Measurements from ENCODE around the gene PEX13. TPM values are rescaled to one million over a fixed set of nuclear protein-coding genes. Genes with fewer than 3 reads are reported as not detected.
"Not testable (repeated sequence)": the region's sequence is repeated elsewhere in the genome, so short reads cannot be mapped to it uniquely, and the experiment has no call there.

PEX13 gene
- total and polyA plus RNA-seq, 2 donors (not counting 3 experiments of a cell fraction or from before 2014, with no cell fraction given) = 18.0 to 21.0 TPM

DNA sequence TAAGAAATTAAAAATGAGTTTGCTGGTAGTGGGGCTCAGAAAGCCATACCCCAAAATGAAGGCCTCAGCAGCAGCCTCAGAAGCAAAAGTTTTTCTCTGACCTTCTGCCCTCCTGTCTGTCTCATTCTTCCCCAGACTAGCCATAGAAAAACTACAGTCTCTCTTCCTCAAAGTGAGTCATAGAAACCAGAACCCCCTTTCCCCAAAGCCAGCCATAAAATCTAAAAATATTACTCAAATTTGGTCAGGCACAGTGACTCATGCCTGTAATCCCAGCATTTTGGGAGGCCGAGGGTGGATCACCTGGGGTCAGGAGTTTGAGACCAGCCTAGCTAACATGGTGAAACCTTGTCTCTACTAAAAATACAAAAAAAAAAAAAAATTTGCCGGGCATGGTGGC, 5.2 kb upstream of the PEX13 start:
- dilution Hi-C loops (cut with MboI; ENCODE audit: extremely low pct_ligation_motif_present, low sequenced_read_pairs); H3K4me3 ChIP-seq (replicated peaks in 1 of 3; ENCODE audit: insufficient read depth in 1 of 3, low read depth in 1 of 3, low read length in 3 of 3); H3K79me2 ChIP-seq (ENCODE audit: control insufficient read depth, insufficient read depth, low read length); H2AFZ ChIP-seq (ENCODE audit: low read depth, low read length); H3K27me3 ChIP-seq (ENCODE audit: control insufficient read depth in 2 of 2, insufficient read depth in 2 of 2, low read length in 2 of 2); FAIRE-seq; H4K20me1 ChIP-seq (replicated peaks; ENCODE audit: control insufficient read depth, extremely low read depth, insufficient read depth, low read length); POLR2A ChIA-PET; H3K9me1 ChIP-seq (replicated peaks; ENCODE audit: control insufficient read depth, extremely low read depth, insufficient read depth, low read length); H3K4me2 ChIP-seq (ENCODE audit: insufficient read depth, low read length); intact Hi-C loops (cut with micrococcal nuclease); H3K36me3 ChIP-seq (ENCODE audit: control insufficient read depth in 2 of 2, extremely low read depth in 1 of 2, insufficient read depth in 2 of 2, low read length in 2 of 2); H3K9me3 ChIP-seq (replicated peaks; ENCODE audit: control insufficient read depth, insufficient read depth, low read length); BruUV-seq (replicated peaks): not testable (repeated sequence)
- peak; percentile 52 for DNase-seq (ENCODE audit: low read depth, low spot score)
- H3K27ac ChIP-seq (ENCODE audit: insufficient read depth, low read depth, low read length) = peak overlapping the region; percentile 6
- TF ChIP-seq FOS (IDR thresholded peaks at IDR 0.05; ENCODE audit: borderline replicate concordance, insufficient read depth, low read length) = peak; percentile 60
- TF ChIP-seq JUN (IDR thresholded peaks at IDR 0.05; ENCODE audit: borderline replicate concordance, insufficient read depth, insufficient read length, low read depth) = peak; percentile 12
- H3K9ac ChIP-seq (replicated peaks; ENCODE audit: extremely low read depth, insufficient read depth, low read length) = peak overlapping the region; percentile 7
- CTCF ChIA-PET = interaction anchor here (2.3 kb wide), 1 partner anchor 13 kb away, joined by 7 read pairs; no protein-coding TSS in a partner anchor
- H3K4me1 ChIP-seq (ENCODE audit: control insufficient read depth, extremely low read depth, insufficient read depth, low read length) = peaks cover 15% of the 10 kb centered on the region

GRCh38 chr2:61013382-61013781, 4.1 kb upstream of the PEX13 start:
- Histone ChIP-seq H3K4me3 (replicated peaks in 1 of 3; ENCODE audit: insufficient read depth in 1 of 3, low read depth in 1 of 3, low read length in 3 of 3) (no peak overlapping the region), H3K9ac (replicated peaks; ENCODE audit: extremely low read depth, insufficient read depth, low read length) (no peak overlapping the region), H3K79me2 (ENCODE audit: control insufficient read depth, insufficient read depth, low read length) (peaks cover 16% of the 10 kb centered on the region), H3K4me1 (ENCODE audit: control insufficient read depth, extremely low read depth, insufficient read depth, low read length) (peaks cover 15% of the 10 kb centered on the region), H3K9me3 (replicated peaks; ENCODE audit: control insufficient read depth, insufficient read depth, low read length) (no peaks in the 10 kb centered on the region), H3K4me2 (ENCODE audit: insufficient read depth, low read length) (no peak overlapping the region), H3K27me3 (ENCODE audit: control insufficient read depth in 2 of 2, insufficient read depth in 2 of 2, low read length in 2 of 2) (no peaks in the 10 kb centered on the region), H3K27ac (ENCODE audit: insufficient read depth, low read depth, low read length) (no peak overlapping the region), H3K36me3 (ENCODE audit: control insufficient read depth in 2 of 2, extremely low read depth in 1 of 2, insufficient read depth in 2 of 2, low read length in 2 of 2) (no peaks in the 10 kb centered on the region), H3K9me1 (replicated peaks; ENCODE audit: control insufficient read depth, extremely low read depth, insufficient read depth, low read length) (no peaks in the 10 kb centered on the region), H2AFZ (ENCODE audit: low read depth, low read length) (no peak overlapping the region), H4K20me1 (replicated peaks; ENCODE audit: control insufficient read depth, extremely low read depth, insufficient read depth, low read length) (no peaks in the 10 kb centered on the region)
- intact Hi-C loops (cut with micrococcal nuclease) (no loop called here), dilution Hi-C loops (cut with MboI; ENCODE audit: extremely low pct_ligation_motif_present, low sequenced_read_pairs) (no loop called here)
- POLR2A ChIA-PET = no interaction called here
- no TSS peak for BruUV-seq (replicated peaks)
- no peak for DNase-seq (ENCODE audit: low read depth, low spot score)
- CTCF ChIA-PET = no interaction called here
- FAIRE-seq = no peak
- TF ChIP-seq MYC (IDR thresholded peaks at IDR 0.05; ENCODE audit: low read depth, low read length) (no peak), JUN (IDR thresholded peaks at IDR 0.05; ENCODE audit: borderline replicate concordance, insufficient read depth, insufficient read length, low read depth) (no peak)
